PC-9 (cell line): ENCODE measurements around the gene FNIP1.

Experiments
- EZH2 ChIP-seq: fragments of 200-600 bp; sonication (generic); IDR thresholded peaks from 2 replicates; pipeline ENCODE4 v1.8.0; 2017; ENCODE audit warnings: antibody characterized with exemption, low read depth
- TF ChIP-seq, protein P1 (sequence below): fragments of 200-600 bp; sonication (generic); conservative IDR thresholded peaks from 2 replicates; pipeline ENCODE4 v1.6.1; 2017; ENCODE audit warnings: mixed run types, antibody characterized with exemption, mild to moderate bottlenecking, moderate library complexity

DNA sequence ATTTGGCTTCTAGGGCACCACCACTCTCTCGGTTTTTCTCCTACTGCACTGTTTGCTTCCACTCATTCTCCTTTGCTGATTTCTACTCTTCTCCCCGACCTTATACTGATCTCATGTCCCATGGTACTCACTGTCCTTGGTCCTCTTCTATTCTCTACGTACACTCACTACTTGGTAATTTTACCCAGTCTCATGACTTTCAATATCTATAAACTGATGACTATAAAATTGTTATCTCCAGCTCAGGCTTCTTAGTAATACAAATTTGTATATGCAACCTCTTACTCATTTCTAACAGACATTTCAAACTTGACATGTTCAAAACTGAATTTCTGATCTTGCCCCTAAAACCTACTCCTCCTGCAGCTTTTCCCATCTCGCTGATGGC is 165.9 kb downstream of the FNIP1 start:
- TF ChIP-seq, protein P1, sequence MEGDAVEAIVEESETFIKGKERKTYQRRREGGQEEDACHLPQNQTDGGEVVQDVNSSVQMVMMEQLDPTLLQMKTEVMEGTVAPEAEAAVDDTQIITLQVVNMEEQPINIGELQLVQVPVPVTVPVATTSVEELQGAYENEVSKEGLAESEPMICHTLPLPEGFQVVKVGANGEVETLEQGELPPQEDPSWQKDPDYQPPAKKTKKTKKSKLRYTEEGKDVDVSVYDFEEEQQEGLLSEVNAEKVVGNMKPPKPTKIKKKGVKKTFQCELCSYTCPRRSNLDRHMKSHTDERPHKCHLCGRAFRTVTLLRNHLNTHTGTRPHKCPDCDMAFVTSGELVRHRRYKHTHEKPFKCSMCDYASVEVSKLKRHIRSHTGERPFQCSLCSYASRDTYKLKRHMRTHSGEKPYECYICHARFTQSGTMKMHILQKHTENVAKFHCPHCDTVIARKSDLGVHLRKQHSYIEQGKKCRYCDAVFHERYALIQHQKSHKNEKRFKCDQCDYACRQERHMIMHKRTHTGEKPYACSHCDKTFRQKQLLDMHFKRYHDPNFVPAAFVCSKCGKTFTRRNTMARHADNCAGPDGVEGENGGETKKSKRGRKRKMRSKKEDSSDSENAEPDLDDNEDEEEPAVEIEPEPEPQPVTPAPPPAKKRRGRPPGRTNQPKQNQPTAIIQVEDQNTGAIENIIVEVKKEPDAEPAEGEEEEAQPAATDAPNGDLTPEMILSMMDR = no peak
- no peak for TF ChIP-seq EZH2
